ENCODE data around the gene SPTA1.

Gene SPTA1

GRCh38 chr1:158720620-158721019, 34.1 kb upstream of the SPTA1 start, which contains the start of gene OR6K3:
Gene OR6K3, minus strand, starts transcription at chr1:158720720. Its CDS starts 2,605 bp downstream, at chr1:158718115.
- TF ChIP-seq ZNF274 (IDR thresholded peaks at IDR 0.05; ENCODE audit: low read depth, low read length) = no peak
- TF ChIP-seq YY1 (IDR thresholded peaks at IDR 0.05; ENCODE audit: insufficient read depth, insufficient read length) = no peak
- TF ChIP-seq SUZ12 (IDR thresholded peaks at IDR 0.05; ENCODE audit: extremely low read depth, insufficient read depth, insufficient read length) = no peak
- DNase-seq (ENCODE audit: low read depth, low spot score) = no peak
- Histone ChIP-seq H3K9me3 (ENCODE audit: insufficient read depth, low read length) (no peaks in the 10 kb centered on the region), H3K4me3 (ENCODE audit: insufficient read length, low read depth) (no peak within 1 kb of the TSS), H3K9ac (ENCODE audit: insufficient read length, low read depth) (no peak within 1 kb of the TSS), H3K4me1 (ENCODE audit: insufficient read depth, insufficient read length) (no peaks in the 10 kb centered on the region), H3K27me3 (ENCODE audit: insufficient read depth, insufficient read length) (no peaks in the 10 kb centered on the region), H3K36me3 (ENCODE audit: insufficient read depth, insufficient read length, low read length) (no peaks in the 10 kb centered on the region)

DNA sequence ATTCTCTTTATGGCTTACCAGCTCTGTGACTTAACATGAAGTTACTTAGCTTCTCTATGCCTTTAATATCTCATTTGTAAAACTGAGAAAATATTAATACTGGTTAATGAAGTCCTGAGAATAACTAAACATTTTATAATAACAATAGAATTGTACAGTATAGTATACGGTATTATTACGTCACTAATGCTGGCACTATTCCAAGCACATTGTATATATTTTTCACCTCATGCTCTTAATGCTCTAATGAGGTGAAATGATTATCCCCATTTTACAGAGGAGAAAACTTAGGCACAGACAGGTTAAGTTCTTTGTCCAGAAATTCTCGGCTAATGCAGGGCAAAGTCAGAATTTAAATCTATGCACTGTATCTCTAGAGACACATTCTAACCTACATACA, 33.1 kb upstream of the SPTA1 start:
- Histone ChIP-seq H3K27me3 (ENCODE audit: insufficient read depth, insufficient read length) (no peaks in the 10 kb centered on the region), H3K9ac (ENCODE audit: insufficient read length, low read depth) (no peak overlapping the region), H3K36me3 (ENCODE audit: insufficient read depth, insufficient read length, low read length) (no peaks in the 10 kb centered on the region), H3K4me3 (ENCODE audit: insufficient read length, low read depth) (no peak overlapping the region), H3K9me3 (ENCODE audit: insufficient read depth, low read length) (no peaks in the 10 kb centered on the region), H3K4me1 (ENCODE audit: insufficient read depth, insufficient read length) (no peaks in the 10 kb centered on the region)
- TF ChIP-seq YY1 (IDR thresholded peaks at IDR 0.05; ENCODE audit: insufficient read depth, insufficient read length) (no peak), ZNF274 (IDR thresholded peaks at IDR 0.05; ENCODE audit: low read depth, low read length) (no peak), SUZ12 (IDR thresholded peaks at IDR 0.05; ENCODE audit: extremely low read depth, insufficient read depth, insufficient read length) (no peak)
- DNase-seq (ENCODE audit: low read depth, low spot score) = no peak

DNA sequence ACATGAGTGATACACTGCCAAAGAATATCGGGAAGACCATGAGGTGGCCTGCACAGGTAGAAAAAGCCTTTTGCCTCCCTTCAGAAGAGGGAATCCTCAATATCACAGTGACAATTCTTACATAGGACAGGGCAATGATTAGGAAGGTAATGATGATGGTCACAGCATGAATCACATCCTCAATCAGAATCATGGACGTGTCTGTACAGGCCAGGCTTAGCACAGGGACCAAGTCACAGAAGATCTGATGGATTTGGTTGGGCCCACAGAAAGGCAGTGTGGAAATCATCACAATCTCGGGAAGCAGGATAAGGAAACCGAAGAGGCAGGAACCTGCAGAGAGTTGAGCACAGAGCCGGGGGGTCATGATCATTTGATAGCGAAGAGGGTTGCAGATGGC, 30.8 kb upstream of the SPTA1 start:
- Histone ChIP-seq H3K4me3 (ENCODE audit: insufficient read length, low read depth) (no peak overlapping the region), H3K4me1 (ENCODE audit: insufficient read depth, insufficient read length) (no peaks in the 10 kb centered on the region), H3K27me3 (ENCODE audit: insufficient read depth, insufficient read length) (no peaks in the 10 kb centered on the region), H3K9ac (ENCODE audit: insufficient read length, low read depth) (no peak overlapping the region), H3K36me3 (ENCODE audit: insufficient read depth, insufficient read length, low read length) (no peaks in the 10 kb centered on the region), H3K9me3 (ENCODE audit: insufficient read depth, low read length) (no peaks in the 10 kb centered on the region)
- TF ChIP-seq YY1 (IDR thresholded peaks at IDR 0.05; ENCODE audit: insufficient read depth, insufficient read length) (no peak), ZNF274 (IDR thresholded peaks at IDR 0.05; ENCODE audit: low read depth, low read length) (no peak), SUZ12 (IDR thresholded peaks at IDR 0.05; ENCODE audit: extremely low read depth, insufficient read depth, insufficient read length) (no peak)
- DNase-seq (ENCODE audit: low read depth, low spot score) = no peak

GRCh38 chr1:158716335-158716734, 29.8 kb upstream of the SPTA1 start:
- DNase-seq (ENCODE audit: low read depth, low spot score) = no peak
- TF ChIP-seq YY1 (IDR thresholded peaks at IDR 0.05; ENCODE audit: insufficient read depth, insufficient read length) = no peak
- no peak for TF ChIP-seq ZNF274 (IDR thresholded peaks at IDR 0.05; ENCODE audit: low read depth, low read length)
- no peak for TF ChIP-seq SUZ12 (IDR thresholded peaks at IDR 0.05; ENCODE audit: extremely low read depth, insufficient read depth, insufficient read length)
- H3K4me3 ChIP-seq (ENCODE audit: insufficient read length, low read depth) = no peak overlapping the region
- H3K4me1 ChIP-seq (ENCODE audit: insufficient read depth, insufficient read length) = no peaks in the 10 kb centered on the region
- no peak overlapping the region for H3K9ac ChIP-seq (ENCODE audit: insufficient read length, low read depth)
- no peaks in the 10 kb centered on the region for H3K9me3 ChIP-seq (ENCODE audit: insufficient read depth, low read length)
- H3K36me3 ChIP-seq (ENCODE audit: insufficient read depth, insufficient read length, low read length) = no peaks in the 10 kb centered on the region
- no peaks in the 10 kb centered on the region for H3K27me3 ChIP-seq (ENCODE audit: insufficient read depth, insufficient read length)

GRCh38 chr1:158714754-158715153, 28.2 kb upstream of the SPTA1 start:
- H3K9ac ChIP-seq (ENCODE audit: insufficient read length, low read depth) = no peak overlapping the region
- no peaks in the 10 kb centered on the region for H3K4me1 ChIP-seq (ENCODE audit: insufficient read depth, insufficient read length)
- TF ChIP-seq YY1 (IDR thresholded peaks at IDR 0.05; ENCODE audit: insufficient read depth, insufficient read length) (no peak), SUZ12 (IDR thresholded peaks at IDR 0.05; ENCODE audit: extremely low read depth, insufficient read depth, insufficient read length) (no peak), ZNF274 (IDR thresholded peaks at IDR 0.05; ENCODE audit: low read depth, low read length) (no peak)
- H3K9me3 ChIP-seq (ENCODE audit: insufficient read depth, low read length) = no peaks in the 10 kb centered on the region
- no peaks in the 10 kb centered on the region for H3K36me3 ChIP-seq (ENCODE audit: insufficient read depth, insufficient read length, low read length)
- no peak for DNase-seq (ENCODE audit: low read depth, low spot score)
- no peak overlapping the region for H3K4me3 ChIP-seq (ENCODE audit: insufficient read length, low read depth)
- no peaks in the 10 kb centered on the region for H3K27me3 ChIP-seq (ENCODE audit: insufficient read depth, insufficient read length)

- TF ChIP-seq SUZ12 (IDR thresholded peaks at IDR 0.05; ENCODE audit: extremely low read depth, insufficient read depth, insufficient read length) (no peak), ZNF274 (IDR thresholded peaks at IDR 0.05; ENCODE audit: low read depth, low read length) (no peak)
- Histone ChIP-seq H3K4me1 (ENCODE audit: insufficient read depth, insufficient read length) (no peaks in the 10 kb centered on the region), H3K9ac (ENCODE audit: insufficient read length, low read depth) (no peak overlapping the region), H3K27me3 (ENCODE audit: insufficient read depth, insufficient read length) (no peaks in the 10 kb centered on the region), H3K36me3 (ENCODE audit: insufficient read depth, insufficient read length, low read length) (no peaks in the 10 kb centered on the region), H3K9me3 (ENCODE audit: insufficient read depth, low read length) (no peaks in the 10 kb centered on the region), H3K4me3 (ENCODE audit: insufficient read length, low read depth) (no peak overlapping the region)
- DNase-seq (ENCODE audit: low read depth, low spot score) = no peak
These were observed 24.6 kb upstream of the SPTA1 start for GRCh38 chr1:158711098-158711497.

DNA sequence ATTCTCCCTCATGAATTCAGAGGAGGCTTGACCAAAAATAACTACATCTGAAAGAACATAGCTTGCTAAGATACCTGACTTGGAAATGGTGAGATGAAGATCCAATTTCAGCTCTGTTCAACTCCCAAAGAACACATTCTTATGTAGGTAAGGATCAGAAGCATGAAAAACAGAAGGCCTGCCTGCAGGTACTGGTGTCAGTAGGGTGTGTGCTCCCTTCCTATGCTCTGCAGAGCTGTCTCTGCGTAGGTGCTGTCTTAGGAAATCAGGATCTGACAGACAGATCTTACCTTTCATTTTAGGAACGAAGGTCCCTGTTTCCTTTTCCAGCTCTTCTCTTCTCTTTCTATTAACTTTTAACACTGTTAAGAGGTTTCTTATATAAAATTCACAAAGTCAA, 19.6 kb upstream of the SPTA1 start:
- H3K4me1 ChIP-seq (ENCODE audit: insufficient read depth, insufficient read length) = no peaks in the 10 kb centered on the region
- H3K9me3 ChIP-seq (ENCODE audit: insufficient read depth, low read length) = no peaks in the 10 kb centered on the region
- H3K4me3 ChIP-seq (ENCODE audit: insufficient read length, low read depth) = no peak overlapping the region
- TF ChIP-seq SUZ12 (IDR thresholded peaks at IDR 0.05; ENCODE audit: extremely low read depth, insufficient read depth, insufficient read length) (no peak), ZNF274 (IDR thresholded peaks at IDR 0.05; ENCODE audit: low read depth, low read length) (no peak), YY1 (IDR thresholded peaks at IDR 0.05; ENCODE audit: insufficient read depth, insufficient read length) (no peak)
- no peak for DNase-seq (ENCODE audit: low read depth, low spot score)
- H3K36me3 ChIP-seq (ENCODE audit: insufficient read depth, insufficient read length, low read length) = no peaks in the 10 kb centered on the region
- no peaks in the 10 kb centered on the region for H3K27me3 ChIP-seq (ENCODE audit: insufficient read depth, insufficient read length)
- no peak overlapping the region for H3K9ac ChIP-seq (ENCODE audit: insufficient read length, low read depth)

GRCh38 chr1:158700552-158700951, 14.0 kb upstream of the SPTA1 start, which contains the start of gene OR6K2:
Gene OR6K2, minus strand, starts transcription at chr1:158700652. Its CDS starts 0 bp downstream, at chr1:158700652.
- Histone ChIP-seq H3K9me3 (ENCODE audit: insufficient read depth, low read length) (no peaks in the 10 kb centered on the region), H3K36me3 (ENCODE audit: insufficient read depth, insufficient read length, low read length) (no peaks in the 10 kb centered on the region), H3K4me3 (ENCODE audit: insufficient read length, low read depth) (no peak within 1 kb of the TSS), H3K4me1 (ENCODE audit: insufficient read depth, insufficient read length) (no peaks in the 10 kb centered on the region), H3K27me3 (ENCODE audit: insufficient read depth, insufficient read length) (no peaks in the 10 kb centered on the region), H3K9ac (ENCODE audit: insufficient read length, low read depth) (no peak within 1 kb of the TSS)
- DNase-seq (ENCODE audit: low read depth, low spot score) = no peak
- TF ChIP-seq YY1 (IDR thresholded peaks at IDR 0.05; ENCODE audit: insufficient read depth, insufficient read length) (no peak), SUZ12 (IDR thresholded peaks at IDR 0.05; ENCODE audit: extremely low read depth, insufficient read depth, insufficient read length) (no peak), ZNF274 (IDR thresholded peaks at IDR 0.05; ENCODE audit: low read depth, low read length) (no peak)
